SK-N-MC (cell line): Measurements from ENCODE around the gene MOCOS.

ENCODE experiments used
- DNase-seq: peaks from one replicate; pipeline ENCODE4 v3.0.0-alpha.2; 2011; ENCODE audit warnings: low read depth, low spot score
- H3K27ac ChIP-seq: fragments of 200-600 bp; sonication (generic); 2 replicates; pipeline ENCODE4 v1.5.1; 2016; ENCODE audit warnings: mixed run types
- H3K36me3 ChIP-seq: fragments of 200-600 bp; sonication (generic); 2 replicates; pipeline ENCODE4 v1.6.1; 2017; ENCODE audit warnings: antibody characterized with exemption, low read length, mixed read lengths; ENCODE audit not compliant: insufficient read depth
- H3K4me3 ChIP-seq: fragments of 200-600 bp; sonication (generic); 2 replicates; pipeline ENCODE4 v1.5.1; 2016
- H3K9ac ChIP-seq: fragments of 200-600 bp; sonication (generic); 2 replicates; pipeline ENCODE4 v1.8.0; 2017; ENCODE audit warnings: mixed run types, mixed read lengths; ENCODE audit not compliant: insufficient read length
- H3K9me3 ChIP-seq: fragments of 200-600 bp; sonication (generic); 2 replicates; pipeline ENCODE4 v1.6.1; 2017; ENCODE audit warnings: low read depth, mild to moderate bottlenecking, antibody characterized with exemption, low read length, moderate library complexity, mixed read lengths
- EZH2 ChIP-seq: fragments of 200-600 bp; sonication (generic); IDR thresholded peaks from one replicate; pipeline ENCODE4 v1.6.1; 2017; ENCODE audit warnings: antibody characterized with exemption
- FOXP2 ChIP-seq: optimal IDR thresholded peaks from 2 replicates; pipeline ENCODE3; 2011; ENCODE audit warnings: mild to moderate bottlenecking, moderate library complexity; ENCODE audit not compliant: insufficient read depth; ENCODE audit errors: extremely low read length, control extremely low read depth
- POLR2AphosphoS5 ChIP-seq: IDR thresholded peaks from 2 replicates; pipeline ENCODE4 v1.6.1; 2012; ENCODE audit warnings: mild to moderate bottlenecking, low read depth, low read length, borderline replicate concordance

The MOCOS gene

DNA sequence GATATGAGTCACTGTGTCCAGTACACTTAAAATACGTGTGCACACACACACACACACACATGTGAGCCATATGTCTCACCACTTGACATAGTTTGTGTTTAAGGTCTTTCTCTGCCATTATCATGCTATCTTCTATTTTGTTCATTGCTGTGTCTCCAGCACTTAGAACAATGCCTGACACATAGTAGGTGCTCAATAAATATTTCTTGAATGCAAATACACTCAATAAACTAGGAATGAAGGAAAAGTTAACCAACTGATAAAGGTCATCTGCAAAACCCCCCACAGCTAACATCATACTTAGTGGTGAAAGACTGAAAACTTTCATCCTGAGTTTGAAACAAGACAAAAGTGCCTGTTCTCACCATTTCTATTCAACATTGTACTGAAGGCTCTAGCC, 4.4 kb downstream of the MOCOS start:
- DNase-seq: no peak
- Histone ChIP-seq H3K9ac (no peak overlapping the region), H3K4me3 (no peak overlapping the region), H3K27ac (no peak overlapping the region), H3K9me3 (no peaks in the 10 kb centered on the region), H3K36me3 (no peaks in the 10 kb centered on the region)
- TF ChIP-seq EZH2 (no peak), POLR2AphosphoS5 (no peak), FOXP2 (no peak)

DNA sequence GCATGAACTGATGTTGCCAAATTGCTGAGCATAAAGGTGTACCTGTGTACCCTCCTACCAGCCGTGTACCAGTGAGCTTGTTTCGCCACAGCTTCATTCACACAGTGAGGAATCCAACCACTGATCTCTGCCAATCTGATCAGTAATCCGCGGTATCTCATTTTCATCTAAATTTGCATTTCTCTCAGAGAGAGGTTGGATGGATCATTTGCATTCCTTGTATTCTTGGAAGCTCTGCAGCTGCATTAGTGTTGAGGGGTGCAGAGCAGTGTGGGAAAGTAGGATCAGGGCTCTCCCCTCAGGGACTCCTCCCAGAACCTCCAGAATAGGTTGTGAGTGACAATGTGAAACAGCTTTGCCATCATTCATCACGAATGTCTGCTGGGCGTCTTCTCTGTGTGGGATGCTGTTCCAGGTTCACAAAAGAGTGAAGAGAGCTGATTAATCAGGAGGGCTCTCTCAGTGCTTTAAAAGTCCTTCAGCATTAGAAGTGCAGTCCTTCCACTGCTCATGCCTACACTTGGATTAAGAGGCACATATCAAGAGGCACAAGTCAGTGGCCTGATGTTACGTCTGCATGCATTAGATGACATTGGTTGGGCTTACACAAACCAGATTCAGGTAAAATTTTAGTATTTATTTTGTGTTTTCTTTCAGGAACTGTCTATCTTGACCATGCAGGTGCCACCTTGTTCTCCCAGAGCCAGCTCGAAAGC, 7.5 kb downstream of the MOCOS start:
- TF ChIP-seq FOXP2: no peak
- no peak for TF ChIP-seq EZH2
- no peak for TF ChIP-seq POLR2AphosphoS5
- no peak overlapping the region for H3K27ac ChIP-seq
- DNase-seq: no peak
- H3K4me3 ChIP-seq: no peak overlapping the region
- no peak overlapping the region for H3K9ac ChIP-seq
- no peaks in the 10 kb centered on the region for H3K36me3 ChIP-seq
- no peaks in the 10 kb centered on the region for H3K9me3 ChIP-seq

DNA sequence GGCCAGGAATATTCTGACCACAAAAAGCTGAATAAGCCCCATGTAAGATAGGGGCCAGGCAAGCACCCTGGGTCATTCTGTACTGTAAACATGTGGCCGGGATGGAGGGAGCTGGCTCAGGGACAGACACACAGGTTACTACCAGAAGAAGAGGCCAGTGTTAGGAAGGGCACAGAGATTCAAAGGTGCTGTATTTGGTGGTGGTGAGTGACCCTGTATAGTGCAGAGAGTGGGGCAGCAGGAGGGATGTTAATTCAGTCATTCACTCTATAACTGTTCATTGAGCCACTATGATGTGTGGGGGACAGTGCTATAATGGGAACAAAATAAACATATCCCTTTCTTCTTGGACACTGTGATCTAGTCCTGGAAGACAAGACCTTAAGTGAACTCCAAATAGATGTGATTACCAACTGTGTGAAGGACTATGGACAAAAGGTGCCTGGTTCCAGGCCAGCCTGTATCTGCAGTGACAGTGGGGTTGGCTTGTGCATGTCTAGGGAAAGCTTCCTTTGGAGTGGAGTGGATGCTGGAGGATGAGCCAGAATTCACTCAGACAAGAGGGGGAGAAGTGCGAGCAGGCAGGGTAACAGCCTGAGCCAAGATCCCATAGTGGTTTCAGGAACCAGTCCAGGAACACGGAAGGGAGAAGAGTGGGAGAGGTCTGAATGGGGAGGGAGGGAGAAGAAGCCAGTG, 8.3 kb downstream of the MOCOS start:
- Histone ChIP-seq H3K9me3 (no peaks in the 10 kb centered on the region), H3K36me3 (no peaks in the 10 kb centered on the region), H3K27ac (no peak overlapping the region), H3K9ac (no peak overlapping the region), H3K4me3 (no peak overlapping the region)
- DNase-seq: no peak
- TF ChIP-seq POLR2AphosphoS5 (no peak), EZH2 (no peak), FOXP2 (no peak)

DNA sequence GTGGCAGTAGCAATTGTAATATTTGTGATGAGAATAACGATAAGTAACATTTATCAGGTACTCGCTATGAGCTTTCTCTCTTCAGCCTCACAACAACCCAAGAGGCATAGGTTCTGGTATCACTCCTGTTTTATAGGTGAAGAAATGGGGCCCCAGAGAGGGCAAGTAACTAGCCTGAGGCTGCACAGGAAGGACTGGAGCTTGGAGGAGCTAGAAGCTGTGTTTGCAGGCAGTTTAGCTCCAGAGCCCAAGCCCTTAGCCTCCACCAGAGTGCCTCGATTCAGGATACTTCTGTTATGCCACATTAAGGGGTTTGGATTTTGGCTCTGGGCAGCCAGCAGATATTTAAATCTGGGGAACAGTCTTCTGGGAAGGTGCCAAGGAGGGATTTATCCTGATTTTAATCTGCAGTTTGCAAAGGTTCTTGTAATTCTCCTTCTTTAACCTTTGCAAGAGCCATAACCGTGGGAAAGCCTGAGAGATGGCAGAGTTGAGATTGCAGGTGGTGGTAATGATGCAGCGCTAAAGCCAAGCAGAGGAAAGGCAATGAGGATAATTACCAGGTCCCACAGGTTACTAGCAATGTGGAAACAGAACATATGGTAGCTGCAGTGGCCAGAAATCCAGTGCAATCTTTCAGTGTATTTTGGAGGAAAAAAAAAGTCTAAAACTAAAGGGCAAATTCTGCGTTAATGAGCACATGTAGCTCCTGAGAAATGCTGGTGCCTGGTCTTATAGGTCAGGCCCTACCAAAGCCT, 9.1 kb downstream of the MOCOS start:
- no peaks in the 10 kb centered on the region for H3K36me3 ChIP-seq
- H3K9me3 ChIP-seq: no peaks in the 10 kb centered on the region
- no peak for TF ChIP-seq EZH2
- TF ChIP-seq FOXP2: no peak
- no peak for TF ChIP-seq POLR2AphosphoS5
- H3K9ac ChIP-seq: no peak overlapping the region
- no peak for DNase-seq
- no peak overlapping the region for H3K4me3 ChIP-seq
- H3K27ac ChIP-seq: no peak overlapping the region

DNA sequence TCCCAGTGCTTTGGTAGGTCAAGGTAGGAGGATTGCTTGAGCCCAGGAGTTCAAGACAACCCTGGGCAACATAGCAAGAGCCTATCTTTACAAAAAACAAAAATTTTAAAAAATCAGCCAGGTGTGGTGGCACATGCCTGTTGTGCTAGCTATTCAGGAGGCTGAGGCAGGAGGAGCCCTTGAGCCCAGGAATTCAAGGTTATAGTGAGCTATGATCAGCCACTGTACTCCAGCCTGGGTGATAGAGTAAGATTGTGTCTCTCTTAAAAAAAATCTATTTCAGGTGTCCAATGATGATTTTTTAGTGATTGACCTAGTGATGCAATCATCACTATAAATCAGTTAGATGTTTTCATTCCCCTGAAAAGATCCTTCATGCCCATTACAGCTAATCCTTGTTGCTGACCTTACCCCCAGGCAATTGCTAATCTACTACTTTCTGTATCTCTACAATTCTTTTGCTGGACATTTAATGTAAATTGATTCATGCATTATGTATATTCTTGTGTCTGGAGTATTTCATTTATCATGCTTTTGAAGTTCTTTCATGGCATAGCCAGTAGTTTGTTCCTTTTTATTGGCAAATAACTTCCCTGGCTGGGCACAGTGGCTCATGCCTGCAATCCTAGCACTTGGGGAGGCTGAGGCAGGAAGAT, 10.3 kb downstream of the MOCOS start:
- no peak overlapping the region for H3K4me3 ChIP-seq
- H3K9me3 ChIP-seq: no peaks in the 10 kb centered on the region
- TF ChIP-seq POLR2AphosphoS5: no peak
- TF ChIP-seq EZH2: no peak
- no peak for DNase-seq
- no peaks in the 10 kb centered on the region for H3K36me3 ChIP-seq
- H3K9ac ChIP-seq: no peak overlapping the region
- no peak overlapping the region for H3K27ac ChIP-seq

DNA sequence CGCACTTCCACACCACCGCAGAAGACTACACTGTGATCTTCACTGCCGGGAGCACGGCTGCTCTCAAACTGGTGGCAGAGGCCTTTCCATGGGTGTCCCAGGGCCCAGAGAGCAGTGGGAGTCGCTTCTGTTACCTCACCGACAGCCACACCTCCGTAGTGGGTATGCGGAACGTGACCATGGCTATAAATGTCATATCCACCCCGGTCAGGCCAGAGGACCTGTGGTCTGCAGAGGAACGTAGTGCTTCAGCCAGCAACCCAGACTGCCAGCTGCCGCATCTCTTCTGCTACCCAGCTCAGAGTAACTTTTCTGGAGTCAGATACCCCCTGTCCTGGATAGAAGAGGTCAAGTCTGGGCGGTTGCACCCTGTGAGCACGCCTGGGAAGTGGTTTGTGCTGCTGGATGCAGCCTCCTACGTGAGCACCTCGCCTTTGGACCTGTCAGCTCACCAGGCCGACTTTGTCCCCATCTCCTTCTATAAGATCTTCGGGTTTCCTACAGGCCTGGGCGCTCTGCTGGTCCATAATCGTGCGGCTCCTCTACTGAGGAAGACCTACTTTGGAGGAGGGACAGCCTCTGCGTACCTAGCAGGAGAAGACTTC, 12.5 kb downstream of the MOCOS start:
- H3K36me3 ChIP-seq: no peaks in the 10 kb centered on the region
- no peak overlapping the region for H3K9ac ChIP-seq
- no peak overlapping the region for H3K27ac ChIP-seq
- H3K9me3 ChIP-seq: no peaks in the 10 kb centered on the region
- no peak for DNase-seq
- TF ChIP-seq EZH2 (no peak), POLR2AphosphoS5 (no peak), FOXP2 (no peak)
- no peak overlapping the region for H3K4me3 ChIP-seq

DNA sequence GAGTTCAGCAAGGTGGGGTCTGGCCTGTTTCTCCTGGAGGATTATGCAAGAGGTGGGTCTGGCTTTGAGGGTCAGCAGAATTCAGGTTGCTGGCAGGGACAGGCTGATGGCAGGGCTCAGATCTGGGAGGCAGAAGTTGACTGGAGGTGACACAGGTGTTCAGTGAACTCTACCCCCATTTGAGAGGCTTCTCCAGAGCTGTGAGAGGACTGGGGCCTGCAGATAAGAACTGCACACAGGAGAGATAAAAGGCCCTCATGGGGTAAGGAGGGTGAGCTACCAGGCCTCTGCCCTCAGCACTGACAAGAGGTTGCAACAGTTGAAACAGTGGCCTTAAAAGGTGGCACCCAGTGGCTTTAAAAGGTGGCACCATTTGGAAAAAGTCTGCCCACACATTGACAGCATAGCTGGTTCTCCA, 13.1 kb downstream of the MOCOS start:
- DNase-seq: no peak
- Histone ChIP-seq H3K9ac (no peak overlapping the region), H3K27ac (no peak overlapping the region), H3K4me3 (no peak overlapping the region), H3K9me3 (no peaks in the 10 kb centered on the region), H3K36me3 (no peaks in the 10 kb centered on the region)
- TF ChIP-seq EZH2 (no peak), POLR2AphosphoS5 (no peak), FOXP2 (no peak)

DNA sequence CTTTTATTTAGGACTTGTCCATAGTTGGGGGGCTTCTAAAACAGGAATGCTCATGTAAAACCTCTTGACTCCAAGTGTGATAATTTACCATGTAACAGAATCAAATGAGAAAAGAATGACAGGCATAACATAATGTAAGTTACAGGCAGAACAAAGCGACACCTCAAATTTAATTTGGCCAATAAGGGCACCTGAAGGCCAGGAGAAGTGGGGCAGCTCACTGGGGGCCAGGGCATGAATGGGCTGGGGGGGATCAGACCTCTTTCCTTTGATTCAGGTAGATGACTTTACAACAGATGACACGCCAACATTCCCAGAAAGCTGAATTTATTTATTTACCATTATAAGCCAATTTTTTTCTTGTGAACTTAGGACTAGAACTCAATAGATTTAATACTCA, 14.5 kb downstream of the MOCOS start:
- Histone ChIP-seq H3K27ac (no peak overlapping the region), H3K9me3 (no peaks in the 10 kb centered on the region), H3K9ac (no peak overlapping the region), H3K4me3 (no peak overlapping the region), H3K36me3 (no peaks in the 10 kb centered on the region)
- DNase-seq: no peak
- no peak for TF ChIP-seq POLR2AphosphoS5
- no peak for TF ChIP-seq FOXP2
- TF ChIP-seq EZH2: no peak
